H9 (cell line): Measurements from ENCODE around the gene LYVE1. TPM values are rescaled to one million over a fixed set of nuclear protein-coding genes. Genes with fewer than 3 reads are reported as not detected.

ENCODE experiments used
- DNase-seq: peaks from one replicate; pipeline ENCODE4 v3.0.0-alpha.2; 2017
- H2AFZ ChIP-seq: one replicate; pipeline ENCODE4 v1.6.1; 2013; ENCODE audit warnings: mild to moderate bottlenecking, low read length, control low read depth, moderate library complexity
- H2AK5ac ChIP-seq: 2 replicates; pipeline ENCODE4 v1.6.1; 2013; ENCODE audit warnings: low read length, control low read depth, mixed read lengths; ENCODE audit not compliant: insufficient read length
- H2BK120ac ChIP-seq: one replicate; pipeline ENCODE4 v1.6.1; 2013; ENCODE audit warnings: low read depth, mild to moderate bottlenecking, low read length, control low read depth, inconsistent platforms; ENCODE audit not compliant: poor library complexity, severe bottlenecking
- H2BK12ac ChIP-seq: 2 replicates; pipeline ENCODE4 v1.6.1; 2013; ENCODE audit warnings: low read length, control low read depth, mixed read lengths, low read depth; ENCODE audit not compliant: insufficient read length
- H2BK15ac ChIP-seq: 2 replicates; pipeline ENCODE4 v1.6.1; 2013; ENCODE audit warnings: low read depth, low read length, control low read depth
- H2BK20ac ChIP-seq: one replicate; pipeline ENCODE4 v1.6.1; 2013; ENCODE audit warnings: low read depth, mild to moderate bottlenecking, low read length, control low read depth, inconsistent platforms; ENCODE audit not compliant: poor library complexity, severe bottlenecking
- H2BK5ac ChIP-seq: 2 replicates; pipeline ENCODE4 v1.6.1; 2013; ENCODE audit warnings: low read length, control low read depth, mixed read lengths; ENCODE audit not compliant: insufficient read length
- H3K14ac ChIP-seq: 2 replicates; pipeline ENCODE4 v1.6.1; 2013; ENCODE audit warnings: low read length, control low read depth; ENCODE audit not compliant: insufficient read depth
- H3K18ac ChIP-seq: 2 replicates; pipeline ENCODE4 v1.6.1; 2013; ENCODE audit warnings: low read depth, mild to moderate bottlenecking, mixed read lengths, low read length, control low read depth; ENCODE audit not compliant: insufficient read length
- H3K23ac ChIP-seq: 2 replicates; pipeline ENCODE4 v1.6.1; 2013; ENCODE audit warnings: low read length, control low read depth, mixed read lengths, low read depth; ENCODE audit not compliant: insufficient read length
- H3K23me2 ChIP-seq: 2 replicates; pipeline ENCODE4 v1.6.1; 2013; ENCODE audit warnings: low read depth, mild to moderate bottlenecking, mixed read lengths, low read length, control low read depth; ENCODE audit not compliant: insufficient read length, poor library complexity, severe bottlenecking
- H3K27ac ChIP-seq: 2 replicates; pipeline ENCODE4 v1.5.1; 2013; ENCODE audit warnings: low read length, control low read depth, mixed read lengths, low read depth; ENCODE audit not compliant: insufficient read length
- H3K27me3 ChIP-seq: 2 replicates; pipeline ENCODE4 v1.6.1; 2013; ENCODE audit warnings: low read length, control low read depth, inconsistent platforms; ENCODE audit not compliant: insufficient read depth
- H3K4ac ChIP-seq: 2 replicates; pipeline ENCODE4 v1.6.1; 2013; ENCODE audit warnings: low read depth, mild to moderate bottlenecking, control low read depth, inconsistent platforms, low read length, moderate library complexity
- H3K4me1 ChIP-seq: 2 replicates; pipeline ENCODE4 v1.6.1; 2013; ENCODE audit warnings: low read length, control low read depth, inconsistent platforms; ENCODE audit not compliant: insufficient read depth
- H3K4me2 ChIP-seq: 2 replicates; pipeline ENCODE4 v1.6.1; 2013; ENCODE audit warnings: low read length, control low read depth, mixed read lengths; ENCODE audit not compliant: insufficient read length, insufficient read depth
- H3K56ac ChIP-seq: 2 replicates; pipeline ENCODE4 v1.6.1; 2013; ENCODE audit warnings: low read depth, mild to moderate bottlenecking, mixed read lengths, low read length, control low read depth; ENCODE audit not compliant: insufficient read length
- H3K79me1 ChIP-seq: 2 replicates; pipeline ENCODE4 v1.6.1; 2013; ENCODE audit warnings: low read depth, mild to moderate bottlenecking, moderate library complexity, low read length, control low read depth, inconsistent platforms; ENCODE audit not compliant: insufficient read depth, poor library complexity, severe bottlenecking
- H3K79me2 ChIP-seq: 2 replicates; pipeline ENCODE4 v1.6.1; 2013; ENCODE audit warnings: low read length, control low read depth, inconsistent platforms; ENCODE audit not compliant: insufficient read depth
- H3K9ac ChIP-seq: 2 replicates; pipeline ENCODE4 v1.6.1; 2013; ENCODE audit warnings: low read length, control low read depth, mixed read lengths; ENCODE audit not compliant: insufficient read length; ENCODE audit errors: extremely low read depth
- H3K9me3 ChIP-seq: one replicate; pipeline ENCODE4 v1.6.1; 2013; ENCODE audit warnings: low read depth, low read length, inconsistent platforms; ENCODE audit not compliant: control insufficient read depth
- H3T11ph ChIP-seq: one replicate; pipeline ENCODE4 v1.6.1; 2013; ENCODE audit warnings: mild to moderate bottlenecking, low read length, control low read depth, inconsistent platforms
- H4K20me1 ChIP-seq: one replicate; pipeline ENCODE4 v1.6.1; 2013; ENCODE audit not compliant: control insufficient read depth, insufficient read length, insufficient read depth
- H4K5ac ChIP-seq: 2 replicates; pipeline ENCODE4 v1.6.1; 2013; ENCODE audit warnings: low read depth, mild to moderate bottlenecking, mixed read lengths, low read length, control low read depth; ENCODE audit not compliant: insufficient read length
- H4K8ac ChIP-seq: replicated peaks from 2 replicates; pipeline ENCODE4 v1.6.1; 2013; ENCODE audit warnings: low read length, control low read depth, mixed read lengths, low read depth; ENCODE audit not compliant: insufficient read length
- H4K91ac ChIP-seq: 2 replicates; pipeline ENCODE4 v1.6.1; 2013; ENCODE audit warnings: low read depth, mild to moderate bottlenecking, moderate library complexity, mixed read lengths, low read length, control low read depth; ENCODE audit not compliant: insufficient read length
- H3K27ac Mint-ChIP-seq, 3 experiments: 2 replicates in 2 of 3; 3 replicates in 1 of 3; pipeline ENCODE4 v1.8.0; 2020 to 2021; ENCODE audit warnings: mixed read lengths in 3 of 3, mild to moderate bottlenecking in 1 of 3, moderate library complexity in 1 of 3
- H3K27me3 Mint-ChIP-seq: 2 replicates; pipeline ENCODE4 v1.8.0; 2021; ENCODE audit warnings: low read depth, mild to moderate bottlenecking, moderate library complexity, mixed read lengths
- H3K36me3 Mint-ChIP-seq, 3 experiments: 2 replicates in 2 of 3; 3 replicates in 1 of 3; pipeline ENCODE4 v1.8.0; 2020 to 2021; ENCODE audit warnings: low read depth in 3 of 3, mixed read lengths in 3 of 3; ENCODE audit not compliant: insufficient read depth in 1 of 3
- H3K4me1 Mint-ChIP-seq, 2 experiments: 2 replicates each; pipeline ENCODE4 v1.8.0; 2020; ENCODE audit warnings: mixed read lengths in 2 of 2
- H3K4me3 Mint-ChIP-seq, 2 experiments: 2 replicates in 1 of 2; 3 replicates in 1 of 2; pipeline ENCODE4 v1.8.0; 2020 to 2021; ENCODE audit warnings: mild to moderate bottlenecking in 2 of 2, mixed read lengths in 2 of 2, moderate library complexity in 1 of 2
- H3K9me3 Mint-ChIP-seq, 2 experiments: 2 replicates in 1 of 2; 3 replicates in 1 of 2; pipeline ENCODE4 v1.8.0; 2020; ENCODE audit warnings: mild to moderate bottlenecking in 2 of 2, mixed read lengths in 2 of 2, moderate library complexity in 1 of 2
- WGBS: extraction: QIAGEN DNeasy Blood & Tissue Kit; methylation state at CpG from one replicate; pipeline ENCODE4 v1.1.7; 2013; ENCODE audit warnings: missing lambda C conversion rate, low lambda C conversion rate, mixed read lengths; ENCODE audit not compliant: insufficient read length; ENCODE audit errors: extremely low coverage; 5-methylcytosine and 5-hydroxymethylcytosine counted together
- total RNA-seq: library from RNA; stranded (reverse); gene quantifications from 2 replicates; pipeline ENCODE4 v1.2.1, GENCODE V29; 2021
- TF ChIP-seq, protein P1 (sequence below): fragments of 200-600 bp; sonication (generic); conservative IDR thresholded peaks from 3 replicates; pipeline ENCODE4 v1.8.0; 2021; ENCODE audit warnings: antibody characterized with exemption, mild to moderate bottlenecking

LYVE1 gene
- total RNA-seq, 1 experiment from 2014 or later: not detected

DNA sequence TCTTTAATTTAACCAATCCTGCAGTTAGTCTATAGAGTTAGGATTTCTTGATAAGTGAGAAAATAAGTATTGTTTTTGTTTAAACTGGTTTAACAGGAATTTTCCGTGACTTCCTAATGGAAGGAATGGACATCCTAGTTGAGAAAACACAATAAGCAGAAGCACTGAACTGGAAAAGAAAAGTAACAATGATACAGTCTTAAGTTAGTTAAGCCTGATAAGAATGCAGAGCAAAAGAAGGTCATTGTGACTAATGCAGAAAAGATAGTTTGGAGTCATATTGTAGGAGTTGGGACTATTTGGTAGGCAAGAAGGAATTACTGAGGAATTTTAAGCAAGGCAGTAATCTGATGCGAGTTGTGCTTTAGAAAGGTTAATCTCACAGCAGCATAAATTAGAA lies 39.2 kb downstream of the LYVE1 start:
- H3K27me3 Mint-ChIP-seq: no peaks in the 10 kb centered on the region
- H3K27ac Mint-ChIP-seq: no peak overlapping the region
- H3K4me1 ChIP-seq: no peaks in the 10 kb centered on the region
- no peak overlapping the region for H2BK5ac ChIP-seq
- no peaks in the 10 kb centered on the region for H4K20me1 ChIP-seq
- no peak overlapping the region for H2BK12ac ChIP-seq
- DNase-seq: no peak
- H3K36me3 Mint-ChIP-seq: peaks cover 0 to 36% (median 24%) of the 10 kb centered on the region in 3 experiments; a peak in 4 of 7 replicates
- no peak overlapping the region for H4K8ac ChIP-seq
- H4K91ac ChIP-seq: no peak overlapping the region
- no peaks in the 10 kb centered on the region for H3K23me2 ChIP-seq
- no peak overlapping the region for H2BK120ac ChIP-seq
- H3K9ac ChIP-seq: no peak overlapping the region
- H3K14ac ChIP-seq: no peak overlapping the region
- no peak overlapping the region for H3K56ac ChIP-seq
- H3K27me3 ChIP-seq: no peaks in the 10 kb centered on the region
- no peak overlapping the region for H2AK5ac ChIP-seq
- no peak overlapping the region for H4K5ac ChIP-seq
- H3K9me3 ChIP-seq: no peaks in the 10 kb centered on the region
- H3K4me1 Mint-ChIP-seq: no peaks in the 10 kb centered on the region
- no peak overlapping the region for H3K18ac ChIP-seq
- TF ChIP-seq, protein P1, sequence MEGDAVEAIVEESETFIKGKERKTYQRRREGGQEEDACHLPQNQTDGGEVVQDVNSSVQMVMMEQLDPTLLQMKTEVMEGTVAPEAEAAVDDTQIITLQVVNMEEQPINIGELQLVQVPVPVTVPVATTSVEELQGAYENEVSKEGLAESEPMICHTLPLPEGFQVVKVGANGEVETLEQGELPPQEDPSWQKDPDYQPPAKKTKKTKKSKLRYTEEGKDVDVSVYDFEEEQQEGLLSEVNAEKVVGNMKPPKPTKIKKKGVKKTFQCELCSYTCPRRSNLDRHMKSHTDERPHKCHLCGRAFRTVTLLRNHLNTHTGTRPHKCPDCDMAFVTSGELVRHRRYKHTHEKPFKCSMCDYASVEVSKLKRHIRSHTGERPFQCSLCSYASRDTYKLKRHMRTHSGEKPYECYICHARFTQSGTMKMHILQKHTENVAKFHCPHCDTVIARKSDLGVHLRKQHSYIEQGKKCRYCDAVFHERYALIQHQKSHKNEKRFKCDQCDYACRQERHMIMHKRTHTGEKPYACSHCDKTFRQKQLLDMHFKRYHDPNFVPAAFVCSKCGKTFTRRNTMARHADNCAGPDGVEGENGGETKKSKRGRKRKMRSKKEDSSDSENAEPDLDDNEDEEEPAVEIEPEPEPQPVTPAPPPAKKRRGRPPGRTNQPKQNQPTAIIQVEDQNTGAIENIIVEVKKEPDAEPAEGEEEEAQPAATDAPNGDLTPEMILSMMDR: no peak
- H3K27ac ChIP-seq: no peak overlapping the region
- no peak overlapping the region for H2BK15ac ChIP-seq
- H3K4me2 ChIP-seq: no peak overlapping the region
- no CpG with 5 or more reads among the region's 2 CpGs for WGBS
- H3K9me3 Mint-ChIP-seq: no peaks in the 10 kb centered on the region
- no peak overlapping the region for H3K4me3 Mint-ChIP-seq
- no peak overlapping the region for H2AFZ ChIP-seq
- no peak overlapping the region for H2BK20ac ChIP-seq
- H3T11ph ChIP-seq: no peak overlapping the region
- no peaks in the 10 kb centered on the region for H3K79me2 ChIP-seq
- no peaks in the 10 kb centered on the region for H3K79me1 ChIP-seq
- no peak overlapping the region for H3K4ac ChIP-seq
- H3K23ac ChIP-seq: no peak overlapping the region
